Activated CD8-positive, alpha-beta memory T cell treated with anti-CD3 and anti-CD28 coated beads, Interleukin-2, amount 50 U/mL, for 24 hours (primary cell): Measurements from ENCODE around the gene DOCK4.
A peak's percentile ranks its signal among the peaks of the same experiment; 100 is the strongest.

Source experiments
- DNase-seq: peaks from one replicate; pipeline ENCODE4 v3.0.0-alpha.2; 2020; ENCODE audit errors: extremely low read depth

The DOCK4 gene

GRCh38 chr7:111736552-111736874, 469.7 kb downstream of the DOCK4 start:
- DNase-seq = no peak

- peak; percentile 13 for DNase-seq
Measured at GRCh38 chr7:111735661-111736551, 470.3 kb downstream of the DOCK4 start.

- no peak for DNase-seq
Measured at GRCh38 chr7:111734954-111735660, 471.1 kb downstream of the DOCK4 start.

GRCh38 chr7:111732923-111733322, 473.3 kb downstream of the DOCK4 start:
- no peak for DNase-seq

- no peak for DNase-seq
Measured at GRCh38 chr7:111730476-111731300, 475.5 kb downstream of the DOCK4 start.

- no peak for DNase-seq
Measured at GRCh38 chr7:111730057-111730456, 476.1 kb downstream of the DOCK4 start.

- no peak for DNase-seq
Measured at GRCh38 chr7:111729483-111729882, 476.7 kb downstream of the DOCK4 start.

- no peak for DNase-seq
Measured at GRCh38 chr7:111728635-111728995, 477.6 kb downstream of the DOCK4 start.

- no peak for DNase-seq
Measured at GRCh38 chr7:111727905-111728634, 478.1 kb downstream of the DOCK4 start.

GRCh38 chr7:111718886-111719285, 487.3 kb downstream of the DOCK4 start:
- no peak for DNase-seq

- DNase-seq = no peak
Measured at GRCh38 chr7:111711426-111712065, 494.7 kb downstream of the DOCK4 start.

GRCh38 chr7:111710839-111711380, 495.3 kb downstream of the DOCK4 start:
- DNase-seq = no peak

- DNase-seq = no peak
Measured at GRCh38 chr7:111708072-111708471, 498.1 kb downstream of the DOCK4 start.

- no peak for DNase-seq
Measured at GRCh38 chr7:111705807-111706206, 500.4 kb downstream of the DOCK4 start.

- DNase-seq = no peak
Measured at GRCh38 chr7:111697771-111698170, 508.4 kb downstream of the DOCK4 start.

GRCh38 chr7:111694376-111694775, 511.8 kb downstream of the DOCK4 start:
- DNase-seq = no peak

GRCh38 chr7:111690364-111691111, 515.7 kb downstream of the DOCK4 start:
- no peak for DNase-seq

GRCh38 chr7:111685349-111685748, 520.9 kb downstream of the DOCK4 start:
- no peak for DNase-seq

- DNase-seq = no peak
Measured at GRCh38 chr7:111682588-111683340, 523.4 kb downstream of the DOCK4 start.
